H9 (cell line): ENCODE measurements around the gene ATP1A2. TPM values are rescaled to one million over a fixed set of nuclear protein-coding genes. Genes with fewer than 3 reads are reported as not detected.

Experiments
- DNase-seq: peaks from one replicate; pipeline ENCODE4 v3.0.0-alpha.2; 2017
- H2AFZ ChIP-seq: one replicate; pipeline ENCODE4 v1.6.1; 2013; ENCODE audit warnings: mild to moderate bottlenecking, low read length, control low read depth, moderate library complexity
- H2AK5ac ChIP-seq: 2 replicates; pipeline ENCODE4 v1.6.1; 2013; ENCODE audit warnings: low read length, control low read depth, mixed read lengths; ENCODE audit not compliant: insufficient read length
- H2BK120ac ChIP-seq: one replicate; pipeline ENCODE4 v1.6.1; 2013; ENCODE audit warnings: low read depth, mild to moderate bottlenecking, low read length, control low read depth, inconsistent platforms; ENCODE audit not compliant: poor library complexity, severe bottlenecking
- H2BK12ac ChIP-seq: 2 replicates; pipeline ENCODE4 v1.6.1; 2013; ENCODE audit warnings: low read length, control low read depth, mixed read lengths, low read depth; ENCODE audit not compliant: insufficient read length
- H2BK15ac ChIP-seq: 2 replicates; pipeline ENCODE4 v1.6.1; 2013; ENCODE audit warnings: low read depth, low read length, control low read depth
- H2BK20ac ChIP-seq: one replicate; pipeline ENCODE4 v1.6.1; 2013; ENCODE audit warnings: low read depth, mild to moderate bottlenecking, low read length, control low read depth, inconsistent platforms; ENCODE audit not compliant: poor library complexity, severe bottlenecking
- H2BK5ac ChIP-seq: 2 replicates; pipeline ENCODE4 v1.6.1; 2013; ENCODE audit warnings: low read length, control low read depth, mixed read lengths; ENCODE audit not compliant: insufficient read length
- H3K14ac ChIP-seq: 2 replicates; pipeline ENCODE4 v1.6.1; 2013; ENCODE audit warnings: low read length, control low read depth; ENCODE audit not compliant: insufficient read depth
- H3K18ac ChIP-seq: 2 replicates; pipeline ENCODE4 v1.6.1; 2013; ENCODE audit warnings: low read depth, mild to moderate bottlenecking, mixed read lengths, low read length, control low read depth; ENCODE audit not compliant: insufficient read length
- H3K23ac ChIP-seq: 2 replicates; pipeline ENCODE4 v1.6.1; 2013; ENCODE audit warnings: low read length, control low read depth, mixed read lengths, low read depth; ENCODE audit not compliant: insufficient read length
- H3K23me2 ChIP-seq: 2 replicates; pipeline ENCODE4 v1.6.1; 2013; ENCODE audit warnings: low read depth, mild to moderate bottlenecking, mixed read lengths, low read length, control low read depth; ENCODE audit not compliant: insufficient read length, poor library complexity, severe bottlenecking
- H3K27ac ChIP-seq: 2 replicates; pipeline ENCODE4 v1.5.1; 2013; ENCODE audit warnings: low read length, control low read depth, mixed read lengths, low read depth; ENCODE audit not compliant: insufficient read length
- H3K27me3 ChIP-seq: 2 replicates; pipeline ENCODE4 v1.6.1; 2013; ENCODE audit warnings: low read length, control low read depth, inconsistent platforms; ENCODE audit not compliant: insufficient read depth
- H3K4ac ChIP-seq: 2 replicates; pipeline ENCODE4 v1.6.1; 2013; ENCODE audit warnings: low read depth, mild to moderate bottlenecking, control low read depth, inconsistent platforms, low read length, moderate library complexity
- H3K4me1 ChIP-seq: 2 replicates; pipeline ENCODE4 v1.6.1; 2013; ENCODE audit warnings: low read length, control low read depth, inconsistent platforms; ENCODE audit not compliant: insufficient read depth
- H3K4me2 ChIP-seq: 2 replicates; pipeline ENCODE4 v1.6.1; 2013; ENCODE audit warnings: low read length, control low read depth, mixed read lengths; ENCODE audit not compliant: insufficient read length, insufficient read depth
- H3K56ac ChIP-seq: 2 replicates; pipeline ENCODE4 v1.6.1; 2013; ENCODE audit warnings: low read depth, mild to moderate bottlenecking, mixed read lengths, low read length, control low read depth; ENCODE audit not compliant: insufficient read length
- H3K79me1 ChIP-seq: 2 replicates; pipeline ENCODE4 v1.6.1; 2013; ENCODE audit warnings: low read depth, mild to moderate bottlenecking, moderate library complexity, low read length, control low read depth, inconsistent platforms; ENCODE audit not compliant: insufficient read depth, poor library complexity, severe bottlenecking
- H3K79me2 ChIP-seq: 2 replicates; pipeline ENCODE4 v1.6.1; 2013; ENCODE audit warnings: low read length, control low read depth, inconsistent platforms; ENCODE audit not compliant: insufficient read depth
- H3K9ac ChIP-seq: 2 replicates; pipeline ENCODE4 v1.6.1; 2013; ENCODE audit warnings: low read length, control low read depth, mixed read lengths; ENCODE audit not compliant: insufficient read length; ENCODE audit errors: extremely low read depth
- H3K9me3 ChIP-seq: one replicate; pipeline ENCODE4 v1.6.1; 2013; ENCODE audit warnings: low read depth, low read length, inconsistent platforms; ENCODE audit not compliant: control insufficient read depth
- H3T11ph ChIP-seq: one replicate; pipeline ENCODE4 v1.6.1; 2013; ENCODE audit warnings: mild to moderate bottlenecking, low read length, control low read depth, inconsistent platforms
- H4K20me1 ChIP-seq: one replicate; pipeline ENCODE4 v1.6.1; 2013; ENCODE audit not compliant: control insufficient read depth, insufficient read length, insufficient read depth
- H4K5ac ChIP-seq: 2 replicates; pipeline ENCODE4 v1.6.1; 2013; ENCODE audit warnings: low read depth, mild to moderate bottlenecking, mixed read lengths, low read length, control low read depth; ENCODE audit not compliant: insufficient read length
- H4K8ac ChIP-seq: replicated peaks from 2 replicates; pipeline ENCODE4 v1.6.1; 2013; ENCODE audit warnings: low read length, control low read depth, mixed read lengths, low read depth; ENCODE audit not compliant: insufficient read length
- H4K91ac ChIP-seq: 2 replicates; pipeline ENCODE4 v1.6.1; 2013; ENCODE audit warnings: low read depth, mild to moderate bottlenecking, moderate library complexity, mixed read lengths, low read length, control low read depth; ENCODE audit not compliant: insufficient read length
- H3K27ac Mint-ChIP-seq, 3 experiments: 2 replicates in 2 of 3; 3 replicates in 1 of 3; pipeline ENCODE4 v1.8.0; 2020 to 2021; ENCODE audit warnings: mixed read lengths in 3 of 3, mild to moderate bottlenecking in 1 of 3, moderate library complexity in 1 of 3
- H3K27me3 Mint-ChIP-seq: 2 replicates; pipeline ENCODE4 v1.8.0; 2021; ENCODE audit warnings: low read depth, mild to moderate bottlenecking, moderate library complexity, mixed read lengths
- H3K36me3 Mint-ChIP-seq, 3 experiments: 2 replicates in 2 of 3; 3 replicates in 1 of 3; pipeline ENCODE4 v1.8.0; 2020 to 2021; ENCODE audit warnings: low read depth in 3 of 3, mixed read lengths in 3 of 3; ENCODE audit not compliant: insufficient read depth in 1 of 3
- H3K4me1 Mint-ChIP-seq, 2 experiments: 2 replicates each; pipeline ENCODE4 v1.8.0; 2020; ENCODE audit warnings: mixed read lengths in 2 of 2
- H3K4me3 Mint-ChIP-seq, 2 experiments: 2 replicates in 1 of 2; 3 replicates in 1 of 2; pipeline ENCODE4 v1.8.0; 2020 to 2021; ENCODE audit warnings: mild to moderate bottlenecking in 2 of 2, mixed read lengths in 2 of 2, moderate library complexity in 1 of 2
- H3K9me3 Mint-ChIP-seq, 2 experiments: 2 replicates in 1 of 2; 3 replicates in 1 of 2; pipeline ENCODE4 v1.8.0; 2020; ENCODE audit warnings: mild to moderate bottlenecking in 2 of 2, mixed read lengths in 2 of 2, moderate library complexity in 1 of 2
- WGBS: extraction: QIAGEN DNeasy Blood & Tissue Kit; methylation state at CpG from one replicate; pipeline ENCODE4 v1.1.7; 2013; ENCODE audit warnings: missing lambda C conversion rate, low lambda C conversion rate, mixed read lengths; ENCODE audit not compliant: insufficient read length; ENCODE audit errors: extremely low coverage; 5-methylcytosine and 5-hydroxymethylcytosine counted together
- total RNA-seq: library from RNA; stranded (reverse); gene quantifications from 2 replicates; pipeline ENCODE4 v1.2.1, GENCODE V29; 2021
- TF ChIP-seq, protein P1 (sequence below): fragments of 200-600 bp; sonication (generic); conservative IDR thresholded peaks from 3 replicates; pipeline ENCODE4 v1.8.0; 2021; ENCODE audit warnings: antibody characterized with exemption, mild to moderate bottlenecking

The ATP1A2 gene
- total RNA-seq, 1 experiment from 2014 or later = 3.0 TPM

- TF ChIP-seq, protein P1, sequence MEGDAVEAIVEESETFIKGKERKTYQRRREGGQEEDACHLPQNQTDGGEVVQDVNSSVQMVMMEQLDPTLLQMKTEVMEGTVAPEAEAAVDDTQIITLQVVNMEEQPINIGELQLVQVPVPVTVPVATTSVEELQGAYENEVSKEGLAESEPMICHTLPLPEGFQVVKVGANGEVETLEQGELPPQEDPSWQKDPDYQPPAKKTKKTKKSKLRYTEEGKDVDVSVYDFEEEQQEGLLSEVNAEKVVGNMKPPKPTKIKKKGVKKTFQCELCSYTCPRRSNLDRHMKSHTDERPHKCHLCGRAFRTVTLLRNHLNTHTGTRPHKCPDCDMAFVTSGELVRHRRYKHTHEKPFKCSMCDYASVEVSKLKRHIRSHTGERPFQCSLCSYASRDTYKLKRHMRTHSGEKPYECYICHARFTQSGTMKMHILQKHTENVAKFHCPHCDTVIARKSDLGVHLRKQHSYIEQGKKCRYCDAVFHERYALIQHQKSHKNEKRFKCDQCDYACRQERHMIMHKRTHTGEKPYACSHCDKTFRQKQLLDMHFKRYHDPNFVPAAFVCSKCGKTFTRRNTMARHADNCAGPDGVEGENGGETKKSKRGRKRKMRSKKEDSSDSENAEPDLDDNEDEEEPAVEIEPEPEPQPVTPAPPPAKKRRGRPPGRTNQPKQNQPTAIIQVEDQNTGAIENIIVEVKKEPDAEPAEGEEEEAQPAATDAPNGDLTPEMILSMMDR = no peak
- H2BK15ac ChIP-seq = no peak overlapping the region
- no peak overlapping the region for H3T11ph ChIP-seq
- H4K5ac ChIP-seq = no peak overlapping the region
- H2BK12ac ChIP-seq = no peak overlapping the region
- no peak overlapping the region for H3K27ac ChIP-seq
- H2BK5ac ChIP-seq = no peak overlapping the region
- Mint-ChIP-seq H3K36me3 (peaks cover 0 to 3% (median 0%) of the 10 kb centered on the region in 3 experiments; a peak in 2 of 7 replicates), H3K4me1 (peaks cover 19 to 23% of the 10 kb centered on the region in 2 experiments), H3K27me3 (peaks cover 36% of the 10 kb centered on the region), H3K27ac (peak overlapping the region; percentile 8 to 50 (median 15); a peak in 4 of 7 replicates), H3K4me3 (no peak overlapping the region), H3K9me3 (no peaks in the 10 kb centered on the region)
- WGBS = no CpG with 5 or more reads among the region's 2 CpGs
- no peaks in the 10 kb centered on the region for H3K27me3 ChIP-seq
- H3K79me1 ChIP-seq = no peaks in the 10 kb centered on the region
- H3K4me1 ChIP-seq = peaks cover 7% of the 10 kb centered on the region
- no peak overlapping the region for H3K23ac ChIP-seq
- H2AK5ac ChIP-seq = no peak overlapping the region
- no peak overlapping the region for H2BK20ac ChIP-seq
- H4K8ac ChIP-seq = no peak overlapping the region
- no peak overlapping the region for H3K18ac ChIP-seq
- no peak overlapping the region for H2AFZ ChIP-seq
- no peaks in the 10 kb centered on the region for H3K79me2 ChIP-seq
- no peaks in the 10 kb centered on the region for H4K20me1 ChIP-seq
- H3K9me3 ChIP-seq = no peaks in the 10 kb centered on the region
- no peak for DNase-seq
- no peaks in the 10 kb centered on the region for H3K23me2 ChIP-seq
- no peak overlapping the region for H3K9ac ChIP-seq
- H3K4ac ChIP-seq = no peak overlapping the region
- H3K4me2 ChIP-seq = no peak overlapping the region
- H3K14ac ChIP-seq = no peak overlapping the region
- H3K56ac ChIP-seq = no peak overlapping the region
- H2BK120ac ChIP-seq = no peak overlapping the region
- H4K91ac ChIP-seq = no peak overlapping the region
Measured at GRCh38 chr1:160177231-160177630, 61.7 kb downstream of the ATP1A2 start.
